Measurements from ENCODE around the gene NFX1. TPM values are rescaled to one million over a fixed set of nuclear protein-coding genes. Genes with fewer than 3 reads are reported as not detected.

Gene NFX1
- total and polyA plus RNA-seq, 10 of the 15 experiments (the other 5 are each of a cell fraction or from before 2014, with no cell fraction given) = 11.9 to 45.1 (median 36.1) TPM

DNA sequence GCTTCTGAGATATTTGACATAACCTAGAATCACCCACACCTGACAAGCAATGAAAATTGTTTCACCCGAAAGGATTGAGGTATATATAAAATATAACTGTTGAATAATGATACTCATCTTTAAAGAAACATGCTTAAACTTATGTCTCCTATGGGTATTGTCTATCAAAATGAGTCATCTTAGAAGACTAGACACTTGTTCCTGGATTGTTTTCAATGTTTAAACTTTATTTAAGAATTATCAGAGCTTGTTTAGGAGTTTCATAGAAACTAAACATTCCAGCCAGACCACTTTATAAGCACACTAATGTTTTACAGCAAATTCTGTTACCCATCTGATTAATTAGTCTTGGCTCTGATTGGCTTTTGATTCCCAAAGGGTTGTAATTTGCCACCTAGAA lies 19.6 kb downstream of the NFX1 start:
- no TSS peak for BruUV-seq (replicated peaks)
- ATAC-seq (no peak), FAIRE-seq (no peak), DNase-seq (ENCODE audit: low read depth, low spot score) (no peak)
- WGBS (ENCODE audit: insufficient coverage, insufficient replicate concordance, low lambda C conversion rate, missing lambda C conversion rate) = 61% methylated on average over 1 of the region's 1 CpG
- RAD21 ChIA-PET (ENCODE audit: unreplicated experiment) = no interaction called here
- H3K79me2 ChIP-seq (ENCODE audit: control insufficient read depth, insufficient read depth, low read length) = peaks cover 2% of the 10 kb centered on the region
- H2AFZ ChIP-seq (ENCODE audit: control insufficient read depth, low read depth, low read length) = no peak overlapping the region
- SMC1A ChIA-PET (ENCODE audit: uncharacterized antibody, unreplicated experiment) = interaction anchor here (0.7 to 1.8 kb wide), 3 partner anchors 19 to 84 kb away, joined by 3 read pairs; no protein-coding TSS in a partner anchor
- CTCF ChIA-PET = no interaction called here
- POLR2A ChIA-PET = no interaction called here
- intact Hi-C loops (cut with micrococcal nuclease; ENCODE audit: unreplicated experiment) = no loop called here
- no peak for TF ChIP-seq PBX3 (IDR thresholded peaks at IDR 0.05; ENCODE audit: insufficient replicate concordance, low read depth, low read length)
- no peak for TF ChIP-seq MTA3 (IDR thresholded peaks at IDR 0.05; ENCODE audit: borderline replicate concordance, low read length)
- no peak for TF ChIP-seq ATF7 (IDR thresholded peaks at IDR 0.05; ENCODE audit: low read depth)
- no peak for TF ChIP-seq IKZF2 (IDR thresholded peaks at IDR 0.05)
- TF ChIP-seq, protein P1, sequence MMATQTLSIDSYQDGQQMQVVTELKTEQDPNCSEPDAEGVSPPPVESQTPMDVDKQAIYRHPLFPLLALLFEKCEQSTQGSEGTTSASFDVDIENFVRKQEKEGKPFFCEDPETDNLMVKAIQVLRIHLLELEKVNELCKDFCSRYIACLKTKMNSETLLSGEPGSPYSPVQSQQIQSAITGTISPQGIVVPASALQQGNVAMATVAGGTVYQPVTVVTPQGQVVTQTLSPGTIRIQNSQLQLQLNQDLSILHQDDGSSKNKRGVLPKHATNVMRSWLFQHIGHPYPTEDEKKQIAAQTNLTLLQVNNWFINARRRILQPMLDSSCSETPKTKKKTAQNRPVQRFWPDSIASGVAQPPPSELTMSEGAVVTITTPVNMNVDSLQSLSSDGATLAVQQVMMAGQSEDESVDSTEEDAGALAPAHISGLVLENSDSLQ (IDR thresholded peaks at IDR 0.05) = no peak
- TF ChIP-seq CREB1 (IDR thresholded peaks at IDR 0.05; ENCODE audit: low read depth) = no peak
- TF ChIP-seq POU2F2 (IDR thresholded peaks at IDR 0.05; ENCODE audit: borderline replicate concordance, low read depth, low read length) = no peak
- no peak for TF ChIP-seq SMC3 (IDR thresholded peaks at IDR 0.05; ENCODE audit: borderline replicate concordance, low read length)
- no peak for TF ChIP-seq POLR2AphosphoS2 (IDR thresholded peaks at IDR 0.05; ENCODE audit: low read depth, low read length)
- TF ChIP-seq, protein P2, sequence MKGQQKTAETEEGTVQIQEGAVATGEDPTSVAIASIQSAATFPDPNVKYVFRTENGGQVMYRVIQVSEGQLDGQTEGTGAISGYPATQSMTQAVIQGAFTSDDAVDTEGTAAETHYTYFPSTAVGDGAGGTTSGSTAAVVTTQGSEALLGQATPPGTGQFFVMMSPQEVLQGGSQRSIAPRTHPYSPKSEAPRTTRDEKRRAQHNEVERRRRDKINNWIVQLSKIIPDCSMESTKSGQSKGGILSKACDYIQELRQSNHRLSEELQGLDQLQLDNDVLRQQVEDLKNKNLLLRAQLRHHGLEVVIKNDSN (IDR thresholded peaks at IDR 0.05; ENCODE audit: borderline replicate concordance, extremely low read length, insufficient read depth, low read depth, low read length) = no peak
- TF ChIP-seq, protein P3, sequence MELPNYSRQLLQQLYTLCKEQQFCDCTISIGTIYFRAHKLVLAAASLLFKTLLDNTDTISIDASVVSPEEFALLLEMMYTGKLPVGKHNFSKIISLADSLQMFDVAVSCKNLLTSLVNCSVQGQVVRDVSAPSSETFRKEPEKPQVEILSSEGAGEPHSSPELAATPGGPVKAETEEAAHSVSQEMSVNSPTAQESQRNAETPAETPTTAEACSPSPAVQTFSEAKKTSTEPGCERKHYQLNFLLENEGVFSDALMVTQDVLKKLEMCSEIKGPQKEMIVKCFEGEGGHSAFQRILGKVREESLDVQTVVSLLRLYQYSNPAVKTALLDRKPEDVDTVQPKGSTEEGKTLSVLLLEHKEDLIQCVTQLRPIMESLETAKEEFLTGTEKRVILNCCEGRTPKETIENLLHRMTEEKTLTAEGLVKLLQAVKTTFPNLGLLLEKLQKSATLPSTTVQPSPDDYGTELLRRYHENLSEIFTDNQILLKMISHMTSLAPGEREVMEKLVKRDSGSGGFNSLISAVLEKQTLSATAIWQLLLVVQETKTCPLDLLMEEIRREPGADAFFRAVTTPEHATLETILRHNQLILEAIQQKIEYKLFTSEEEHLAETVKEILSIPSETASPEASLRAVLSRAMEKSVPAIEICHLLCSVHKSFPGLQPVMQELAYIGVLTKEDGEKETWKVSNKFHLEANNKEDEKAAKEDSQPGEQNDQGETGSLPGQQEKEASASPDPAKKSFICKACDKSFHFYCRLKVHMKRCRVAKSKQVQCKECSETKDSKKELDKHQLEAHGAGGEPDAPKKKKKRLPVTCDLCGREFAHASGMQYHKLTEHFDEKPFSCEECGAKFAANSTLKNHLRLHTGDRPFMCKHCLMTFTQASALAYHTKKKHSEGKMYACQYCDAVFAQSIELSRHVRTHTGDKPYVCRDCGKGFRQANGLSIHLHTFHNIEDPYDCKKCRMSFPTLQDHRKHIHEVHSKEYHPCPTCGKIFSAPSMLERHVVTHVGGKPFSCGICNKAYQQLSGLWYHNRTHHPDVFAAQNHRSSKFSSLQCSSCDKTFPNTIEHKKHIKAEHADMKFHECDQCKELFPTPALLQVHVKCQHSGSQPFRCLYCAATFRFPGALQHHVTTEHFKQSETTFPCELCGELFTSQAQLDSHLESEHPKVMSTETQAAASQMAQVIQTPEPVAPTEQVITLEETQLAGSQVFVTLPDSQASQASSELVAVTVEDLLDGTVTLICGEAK (IDR thresholded peaks at IDR 0.05; ENCODE audit: borderline replicate concordance) = no peak
- TF ChIP-seq CHD4 (IDR thresholded peaks at IDR 0.05) = no peak
- no peak for TF ChIP-seq MEF2A (IDR thresholded peaks at IDR 0.05; ENCODE audit: insufficient read depth, low read depth, low read length)
- no peak overlapping the region for H3K4me3 ChIP-seq
- in situ Hi-C loops (cut with MboI) = no loop called here
- H3K36me3 ChIP-seq (ENCODE audit: control insufficient read depth in 2 of 2, insufficient read depth in 2 of 2, low read length in 1 of 2) = peaks cover 14 to 52% of the 10 kb centered on the region in 2 experiments
- no peaks in the 10 kb centered on the region for H3K27me3 ChIP-seq (replicated peaks in 1 of 2; ENCODE audit: control insufficient read depth in 2 of 2, insufficient read depth in 2 of 2, low read length in 1 of 2)
- no peaks in the 10 kb centered on the region for H4K20me1 ChIP-seq (ENCODE audit: control insufficient read depth, insufficient read depth)
- no peaks in the 10 kb centered on the region for H3K4me1 ChIP-seq (ENCODE audit: control insufficient read depth, insufficient read depth, low read length)
- no peak overlapping the region for H3K27ac ChIP-seq (ENCODE audit: control insufficient read depth, insufficient read depth)
- no peak overlapping the region for H3K4me2 ChIP-seq (ENCODE audit: control insufficient read depth, insufficient read depth)
- no peaks in the 10 kb centered on the region for H3K9me3 ChIP-seq (replicated peaks; ENCODE audit: control insufficient read depth, insufficient read depth, low read length)
- H3K9ac ChIP-seq (ENCODE audit: control insufficient read depth, insufficient read depth, low read length) = no peak overlapping the region

All from GM12878 (cell line).